ENCODE results near the gene SNAPC5. TPM values are rescaled to one million over a fixed set of nuclear protein-coding genes. Genes with fewer than 3 reads are reported as not detected.
A peak's percentile ranks its signal among the peaks of the same experiment; 100 is the strongest.
"Not testable (repeated sequence)": the region's sequence is repeated elsewhere in the genome, so short reads cannot be mapped to it uniquely, and the experiment has no call there.

SNAPC5 gene
- total and polyA plus RNA-seq, 2 experiments from 2014 or later = 5.3 to 23.2 TPM

GRCh38 chr15:66462627-66463026, 34.9 kb downstream of the SNAPC5 start:
- no peaks in the 10 kb centered on the region for H3F3A ChIP-seq (ENCODE audit: insufficient read depth)
- no peak overlapping the region for H3K9ac ChIP-seq
- H3K27me3 ChIP-seq (replicated peaks; ENCODE audit: insufficient read depth) = no peaks in the 10 kb centered on the region
- H3K27ac ChIP-seq = no peak overlapping the region
- WGBS, 2 experiments (ENCODE audit: low coverage in 1 of 2, low lambda C conversion rate in 2 of 2, missing lambda C conversion rate in 2 of 2) = 67 to 71% methylated on average over 4 of the region's 4 CpGs
- no peaks in the 10 kb centered on the region for H3K79me2 ChIP-seq (ENCODE audit: insufficient read depth)
- no peak for TF ChIP-seq EZH2phosphoT487 (IDR thresholded peaks at IDR 0.05; ENCODE audit: insufficient read depth, low read depth)
- no peak for TF ChIP-seq EZH2 (IDR thresholded peaks at IDR 0.05; ENCODE audit: insufficient read depth, poor library complexity, severe bottlenecking)
- DNase-seq = no peak
- H3K36me3 ChIP-seq (ENCODE audit: low read depth) = no peaks in the 10 kb centered on the region
- no peak overlapping the region for H3K4me2 ChIP-seq (ENCODE audit: unreplicated experiment)
- in situ Hi-C loops (cut with MboI) = no loop called here
- no peaks in the 10 kb centered on the region for H3K9me3 ChIP-seq (ENCODE audit: low read depth)
- no peaks in the 10 kb centered on the region for H4K20me1 ChIP-seq (ENCODE audit: insufficient read depth)
- H2AFZ ChIP-seq = no peak overlapping the region
- H3K4me3 ChIP-seq = no peak overlapping the region
- peaks cover 8% of the 10 kb centered on the region; the same call in 1 of the 2 replicates for H3K4me1 ChIP-seq (ENCODE audit: insufficient read depth)
- H3K9me2 ChIP-seq (ENCODE audit: insufficient read depth) = no peaks in the 10 kb centered on the region

- Histone ChIP-seq H3K9ac (no peak overlapping the region), H3K9me2 (ENCODE audit: insufficient read depth) (no peaks in the 10 kb centered on the region), H2AFZ (no peak overlapping the region), H3K4me1 (ENCODE audit: insufficient read depth) (peaks cover 8% of the 10 kb centered on the region; the same call in 1 of the 2 replicates), H3F3A (ENCODE audit: insufficient read depth) (no peaks in the 10 kb centered on the region), H3K36me3 (ENCODE audit: low read depth) (no peaks in the 10 kb centered on the region), H3K27me3 (replicated peaks; ENCODE audit: insufficient read depth) (no peaks in the 10 kb centered on the region), H3K79me2 (ENCODE audit: insufficient read depth) (no peaks in the 10 kb centered on the region), H3K4me2 (ENCODE audit: unreplicated experiment) (no peak overlapping the region), H3K4me3 (no peak overlapping the region), H3K27ac (no peak overlapping the region), H3K9me3 (ENCODE audit: low read depth) (no peaks in the 10 kb centered on the region), H4K20me1 (ENCODE audit: insufficient read depth) (no peaks in the 10 kb centered on the region)
- TF ChIP-seq EZH2 (IDR thresholded peaks at IDR 0.05; ENCODE audit: insufficient read depth, poor library complexity, severe bottlenecking) (no peak), EZH2phosphoT487 (IDR thresholded peaks at IDR 0.05; ENCODE audit: insufficient read depth, low read depth) (no peak)
- DNase-seq = no peak
- in situ Hi-C loops (cut with MboI) = no loop called here
- 97 to 98% methylated on average over 2 of the region's 2 CpGs for WGBS, 2 experiments (ENCODE audit: low coverage in 1 of 2, low lambda C conversion rate in 2 of 2, missing lambda C conversion rate in 2 of 2)
Measured at GRCh38 chr15:66461917-66462316, 35.6 kb downstream of the SNAPC5 start.

- DNase-seq; H3K9me2 ChIP-seq (ENCODE audit: insufficient read depth); H3K9me3 ChIP-seq (ENCODE audit: low read depth); H3K36me3 ChIP-seq (ENCODE audit: low read depth); in situ Hi-C loops (cut with MboI); H4K20me1 ChIP-seq (ENCODE audit: insufficient read depth); H3F3A ChIP-seq (ENCODE audit: insufficient read depth); H3K79me2 ChIP-seq (ENCODE audit: insufficient read depth); H3K4me1 ChIP-seq (ENCODE audit: insufficient read depth); H3K4me3 ChIP-seq; H3K27ac ChIP-seq; H2AFZ ChIP-seq; H3K9ac ChIP-seq; H3K27me3 ChIP-seq (replicated peaks; ENCODE audit: insufficient read depth); H3K4me2 ChIP-seq (ENCODE audit: unreplicated experiment): not testable (repeated sequence)
- 98% methylated on average over 6 of the region's 6 CpGs for WGBS, 2 experiments (ENCODE audit: low coverage in 1 of 2, low lambda C conversion rate in 2 of 2, missing lambda C conversion rate in 2 of 2)
Measured at GRCh38 chr15:66461294-66461693, 36.3 kb downstream of the SNAPC5 start.

- H3K27me3 ChIP-seq (replicated peaks; ENCODE audit: insufficient read depth) = no peaks in the 10 kb centered on the region
- no peak overlapping the region for H3K4me3 ChIP-seq
- no peaks in the 10 kb centered on the region for H3K79me2 ChIP-seq (ENCODE audit: insufficient read depth)
- H3F3A ChIP-seq (ENCODE audit: insufficient read depth) = no peaks in the 10 kb centered on the region
- H3K36me3 ChIP-seq (ENCODE audit: low read depth) = no peaks in the 10 kb centered on the region
- 78 to 83% methylated on average over 3 of the region's 3 CpGs for WGBS, 2 experiments (ENCODE audit: low coverage in 1 of 2, low lambda C conversion rate in 2 of 2, missing lambda C conversion rate in 2 of 2)
- H3K4me1 ChIP-seq (ENCODE audit: insufficient read depth) = peaks cover 8% of the 10 kb centered on the region; the same call in 1 of the 2 replicates
- in situ Hi-C loops (cut with MboI) = no loop called here
- no peak overlapping the region; the same call in 1 of the 2 replicates for H3K9ac ChIP-seq
- no peaks in the 10 kb centered on the region for H3K9me2 ChIP-seq (ENCODE audit: insufficient read depth)
- H3K9me3 ChIP-seq (ENCODE audit: low read depth) = no peaks in the 10 kb centered on the region
- H4K20me1 ChIP-seq (ENCODE audit: insufficient read depth) = no peaks in the 10 kb centered on the region
- DNase-seq = peak; percentile 51
- H3K4me2 ChIP-seq (ENCODE audit: unreplicated experiment) = no peak overlapping the region
- TF ChIP-seq EZH2 (IDR thresholded peaks at IDR 0.05; ENCODE audit: insufficient read depth, poor library complexity, severe bottlenecking) = no peak
- TF ChIP-seq EZH2phosphoT487 (IDR thresholded peaks at IDR 0.05; ENCODE audit: insufficient read depth, low read depth) = no peak
- H2AFZ ChIP-seq = no peak overlapping the region
- 0 out of 2 replicates have a peak overlapping the region, but pooled peaks have one; percentile 16 for H3K27ac ChIP-seq
Measured at GRCh38 chr15:66459818-66460615, 37.5 kb downstream of the SNAPC5 start.
